ENCODE results near the gene ZNF506.
"Not testable (repeated sequence)": the region's sequence is repeated elsewhere in the genome, so short reads cannot be mapped to it uniquely, and the experiment has no call there.

The ZNF506 gene

GRCh38 chr19:19777692-19778091 lies 43.9 kb downstream of the ZNF506 start:
- no peak for DNase-seq

- DNase-seq: peak; percentile 89
Observed at GRCh38 chr19:19776206-19777008, 45.1 kb downstream of the ZNF506 start.

GRCh38 chr19:19775891-19776205 lies 45.7 kb downstream of the ZNF506 start:
- DNase-seq: no peak

- no peak for DNase-seq
Observed at GRCh38 chr19:19774354-19775033, 47.1 kb downstream of the ZNF506 start.

- DNase-seq: not testable (repeated sequence)
Observed at GRCh38 chr19:19771963-19772362, 49.6 kb downstream of the ZNF506 start.

GRCh38 chr19:19769971-19770370 lies 51.6 kb downstream of the ZNF506 start:
- DNase-seq: not testable (repeated sequence)

GRCh38 chr19:19758164-19758563 lies 63.4 kb downstream of the ZNF506 start:
- no peak for DNase-seq

- DNase-seq: no peak
Observed at GRCh38 chr19:19752760-19753403, 68.7 kb downstream of the ZNF506 start.

- DNase-seq: no peak
Observed at GRCh38 chr19:19751846-19752245, 69.7 kb downstream of the ZNF506 start.

- DNase-seq: no peak
Observed at GRCh38 chr19:19750842-19751790, 70.4 kb downstream of the ZNF506 start.

GRCh38 chr19:19749908-19750841 lies 71.4 kb downstream of the ZNF506 start:
- DNase-seq: no peak

GRCh38 chr19:19749117-19749907 lies 72.2 kb downstream of the ZNF506 start:
- no peak for DNase-seq

GRCh38 chr19:19748249-19748938 lies 73.2 kb downstream of the ZNF506 start:
- no peak for DNase-seq

- no peak for DNase-seq
Observed at GRCh38 chr19:19747357-19748220, 74.0 kb downstream of the ZNF506 start.

GRCh38 chr19:19746286-19747213 lies 75.0 kb downstream of the ZNF506 start:
- DNase-seq: no peak

GRCh38 chr19:19745496-19746285 lies 75.9 kb downstream of the ZNF506 start:
- no peak for DNase-seq

GRCh38 chr19:19744641-19745040 lies 76.9 kb downstream of the ZNF506 start:
- no peak for DNase-seq

Data from NCI-H1930 (cell line).